AG04450 (cell line): ENCODE results near the gene FOS. TPM values are rescaled to one million over a fixed set of nuclear protein-coding genes. Genes with fewer than 3 reads are reported as not detected.

ENCODE experiments used
- CTCF ChIA-PET: fragments of 300-600, 350-600 bp; formaldehyde crosslinking; extraction: SDS; loops from one replicate; lab custom pipeline; 2022; ENCODE audit warnings: antibody characterized with exemption, inconsistent platforms; lab: Charles Lee
- POLR2A ChIA-PET: fragments of 350-600 bp; formaldehyde crosslinking; extraction: SDS; loops from one replicate; lab custom pipeline; 2021; ENCODE audit warnings: antibody characterized with exemption, inconsistent platforms; lab: Yijun Ruan, JAX
- DNase-seq: peaks from one replicate; pipeline ENCODE4 v3.0.0-alpha.2; 2011; ENCODE audit warnings: low read depth, low spot score
- H3K27ac ChIP-seq: one replicate; pipeline ENCODE4 v1.5.1; 2012; ENCODE audit warnings: low read depth, low read length, control low read depth
- H3K27me3 ChIP-seq: one replicate; pipeline ENCODE4 v1.6.0; 2012; ENCODE audit warnings: low read length; ENCODE audit not compliant: control insufficient read depth, insufficient read depth
- H3K4me3 ChIP-seq: 2 replicates; pipeline ENCODE4 v1.5.1; 2011; ENCODE audit warnings: mild to moderate bottlenecking, low read depth, low read length, control low read depth
- H3K9me3 ChIP-seq: 2 replicates; pipeline ENCODE4 v1.5.1; 2012; ENCODE audit warnings: low read length; ENCODE audit not compliant: control insufficient read depth, insufficient read depth
- CTCF ChIP-seq: IDR thresholded peaks from 2 replicates; pipeline ENCODE4 v1.5.1; 2011; ENCODE audit warnings: low read depth, low read length, control low read depth, inconsistent platforms
- polyA plus RNA-seq: library from polyadenylated mRNA; depleted of rRNA; stranded (reverse); fragments of >200 nt; gene quantifications from 2 replicates; pipeline ENCODE4 v1.2.3, GENCODE V29; 2011

FOS gene
- polyA plus RNA-seq, 1 experiment: 30.6 TPM

DNA sequence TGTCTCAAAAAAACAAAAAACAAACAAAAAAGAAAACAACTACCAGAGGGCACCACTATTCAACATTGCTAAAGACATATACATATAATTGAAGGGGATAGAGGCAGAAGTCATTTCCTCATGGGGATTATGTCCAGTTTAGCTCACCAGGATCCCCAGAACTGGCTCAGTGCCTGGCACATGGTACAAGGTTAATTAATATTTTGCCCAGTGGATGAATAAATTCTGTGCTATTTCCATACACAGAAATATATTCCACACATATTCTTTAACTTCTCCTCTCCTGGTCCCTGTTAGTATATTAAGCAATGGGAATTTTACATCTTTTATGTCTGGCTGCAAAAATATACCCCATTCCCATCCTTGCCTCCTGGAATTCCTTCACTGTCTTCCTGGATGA lies 6.7 kb downstream of the FOS start:
- ChIA-PET POLR2A (no interaction called here), CTCF (interaction anchor here (0.6 kb wide), 1 partner anchor 8 kb away, joined by 3 read pairs; no protein-coding TSS in a partner anchor)
- Histone ChIP-seq H3K27me3 (peaks cover 9% of the 10 kb centered on the region), H3K9me3 (no peaks in the 10 kb centered on the region), H3K4me3 (no peak overlapping the region), H3K27ac (no peak overlapping the region)
- DNase-seq: no peak
- TF ChIP-seq CTCF: no peak

DNA sequence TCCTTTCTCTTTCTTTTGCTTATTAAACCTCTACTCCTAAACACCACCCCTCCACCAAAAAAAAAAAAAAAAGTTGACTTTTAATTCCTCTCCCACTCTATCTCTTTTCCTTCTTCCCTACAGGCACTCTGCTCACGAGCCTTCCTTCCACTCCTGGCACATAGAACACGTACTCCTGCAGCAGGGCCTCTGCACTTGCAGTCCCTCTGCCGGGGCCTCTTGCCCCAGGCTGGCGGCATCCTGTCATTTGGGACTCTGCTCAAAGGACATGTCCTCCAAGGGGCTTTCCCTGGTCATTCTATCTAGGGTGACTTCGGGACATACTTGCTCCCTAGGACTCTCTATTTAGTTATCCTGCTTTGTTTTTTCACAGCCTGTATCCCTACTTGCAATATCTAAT lies 7.7 kb downstream of the FOS start:
- Histone ChIP-seq H3K4me3 (no peak overlapping the region), H3K9me3 (no peaks in the 10 kb centered on the region), H3K27me3 (peaks cover 9% of the 10 kb centered on the region), H3K27ac (no peak overlapping the region)
- ChIA-PET POLR2A (no interaction called here), CTCF (interaction anchor here (1.2 kb wide), 1 partner anchor 9 kb away, joined by 3 read pairs; no protein-coding TSS in a partner anchor)
- no peak for DNase-seq
- no peak for TF ChIP-seq CTCF

DNA sequence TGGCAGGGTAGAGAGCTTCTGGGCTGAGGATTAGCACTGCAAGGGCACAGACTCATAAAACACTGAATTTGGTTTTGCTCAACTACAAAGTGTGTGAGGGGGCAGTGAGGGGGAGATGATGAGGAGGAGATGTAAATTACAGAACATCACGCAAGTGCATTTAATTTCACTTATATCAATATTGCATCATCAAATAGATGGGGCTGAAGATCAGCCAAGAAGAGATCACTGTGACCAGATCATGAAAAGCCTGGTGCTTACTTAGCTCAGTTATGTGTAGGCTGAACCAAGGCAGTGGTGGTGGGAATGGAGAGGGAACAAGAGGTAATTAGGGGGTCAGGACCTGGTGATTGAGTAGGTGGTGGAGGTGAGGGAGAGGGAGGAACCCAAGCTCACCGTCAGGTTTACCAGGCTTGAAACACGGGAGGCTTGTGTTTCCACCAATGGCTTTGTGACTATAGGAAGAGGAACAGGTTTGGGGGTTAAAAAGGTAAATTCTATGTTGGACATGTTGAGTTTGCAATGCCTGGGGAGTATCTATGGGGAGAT lies 11.3 kb downstream of the FOS start:
- Histone ChIP-seq H3K9me3 (no peaks in the 10 kb centered on the region), H3K27ac (no peak overlapping the region), H3K27me3 (peaks cover 9% of the 10 kb centered on the region), H3K4me3 (no peak overlapping the region)
- TF ChIP-seq CTCF: no peak
- CTCF ChIA-PET: interaction anchor here (1.0 kb wide), 1 partner anchor 14 kb away, joined by 4 read pairs; no protein-coding TSS in a partner anchor
- POLR2A ChIA-PET: interaction anchor here (0.6 to 1.7 kb wide), 2 partner anchors 11 to 19 kb away, joined by 5 to 6 read pairs; partner anchors contain the start of gene FOS
- no peak for DNase-seq

- H3K4me3 ChIP-seq: no peak overlapping the region
- no peaks in the 10 kb centered on the region for H3K9me3 ChIP-seq
- DNase-seq: no peak
- ChIA-PET POLR2A (interaction anchor here (0.6 to 1.7 kb wide), 2 partner anchors 12 to 164 kb away, joined by 3 to 5 read pairs; partner anchors contain the start of genes FOS and NEK9), CTCF (interaction anchor here (1.1 kb wide), 1 partner anchor 14 kb away, joined by 3 read pairs; no protein-coding TSS in a partner anchor)
- H3K27ac ChIP-seq: no peak overlapping the region
- no peak for TF ChIP-seq CTCF
- peaks cover 9% of the 10 kb centered on the region for H3K27me3 ChIP-seq
Observed at GRCh38 chr14:75290851-75291250, 12.2 kb downstream of the FOS start.

DNA sequence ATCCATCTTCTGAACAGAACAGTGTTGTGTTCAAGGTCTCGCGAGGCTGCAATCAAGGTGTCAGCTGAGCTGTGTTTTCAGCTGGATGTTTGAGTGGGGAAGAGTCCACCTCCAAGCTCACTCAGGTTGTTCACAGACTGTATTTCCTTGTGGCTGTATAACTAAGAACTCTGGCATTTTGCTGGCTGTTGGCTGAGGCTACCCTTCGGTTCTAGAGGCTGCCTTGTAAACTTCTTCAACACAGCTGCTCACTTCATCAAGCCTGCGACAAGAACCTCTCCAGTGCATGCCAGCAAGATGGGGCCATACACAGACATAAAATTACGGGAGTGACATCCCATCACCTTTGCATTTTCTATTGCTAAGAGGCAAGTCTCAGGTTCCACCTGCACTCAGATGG lies 12.7 kb downstream of the FOS start:
- DNase-seq: no peak
- no peak for TF ChIP-seq CTCF
- Histone ChIP-seq H3K27ac (no peak overlapping the region), H3K9me3 (no peaks in the 10 kb centered on the region), H3K4me3 (no peak overlapping the region), H3K27me3 (peaks cover 9% of the 10 kb centered on the region)
- POLR2A ChIA-PET: no interaction called here
- CTCF ChIA-PET: interaction anchor here (1.1 kb wide), 1 partner anchor 13 kb away, joined by 3 read pairs; no protein-coding TSS in a partner anchor
